HG03378 (cell line): ENCODE measurements around the gene PLA2G1B.

Source experiments
- ATAC-seq: cut with Tn5 transposase; IDR thresholded peaks from one replicate; pipeline ENCODE4 v1.9.1; 2021; ENCODE audit warnings: mild to moderate bottlenecking, moderate library complexity; ENCODE audit not compliant: unreplicated experiment

PLA2G1B gene

GRCh38 chr12:120331390-120331789 is 3.8 kb upstream of the PLA2G1B start:
- ATAC-seq: no peak

GRCh38 chr12:120328228-120328627 is 649 bp upstream of the PLA2G1B start:
- no peak for ATAC-seq

GRCh38 chr12:120324841-120325417 is 2.6 kb downstream of the PLA2G1B start:
- no peak for ATAC-seq

GRCh38 chr12:120323772-120324171 is 3.8 kb downstream of the PLA2G1B start:
- ATAC-seq: no peak

GRCh38 chr12:120321382-120322202 is 6.0 kb downstream of the PLA2G1B start:
- no peak for ATAC-seq

GRCh38 chr12:120317224-120318105 is 10.1 kb downstream of the PLA2G1B start:
- ATAC-seq: peak; percentile 99

- ATAC-seq: peak; percentile 2
These were observed 10.8 kb downstream of the PLA2G1B start for GRCh38 chr12:120316798-120317223.

GRCh38 chr12:120314220-120314619 is 13.4 kb downstream of the PLA2G1B start:
- no peak for ATAC-seq

GRCh38 chr12:120301962-120302815 is 25.4 kb downstream of the PLA2G1B start, which contains the start of gene SIRT4:
Gene SIRT4 (plus strand): TSS chr12:120302321. CDS start chr12:120303562, 1,241 bp downstream.
- peak; percentile 92 for ATAC-seq

GRCh38 chr12:120292661-120293531 is 34.7 kb downstream of the PLA2G1B start, which contains the start of gene RNU4-1:
Gene RNU4-1 (minus strand): TSS chr12:120293237.
- ATAC-seq: peak; percentile 39

- ATAC-seq: no peak
These were observed 35.2 kb downstream of the PLA2G1B start for GRCh38 chr12:120292411-120292660.

GRCh38 chr12:120290609-120291305 is 36.8 kb downstream of the PLA2G1B start:
- ATAC-seq: no peak

- no peak for ATAC-seq
These were observed 40.1 kb downstream of the PLA2G1B start for GRCh38 chr12:120287491-120287890.

- no peak for ATAC-seq
These were observed 40.6 kb downstream of the PLA2G1B start for GRCh38 chr12:120286768-120287490.

- ATAC-seq: no peak
These were observed 43.2 kb downstream of the PLA2G1B start for GRCh38 chr12:120284381-120284780.

- ATAC-seq: no peak
These were observed 44.3 kb downstream of the PLA2G1B start for GRCh38 chr12:120283318-120283717.

- ATAC-seq: no peak
These were observed 49.2 kb downstream of the PLA2G1B start for GRCh38 chr12:120278137-120279069.
